Activated CD4-positive, alpha-beta T cell treated with anti-CD3 and anti-CD28 coated beads, Interleukin-2, amount 50 U/mL, for 16 hours (primary cell): ENCODE results near the gene MAD2L1.

ENCODE experiments used
- DNase-seq: peaks from one replicate; pipeline ENCODE4 v3.0.0-alpha.2; 2020

MAD2L1 gene

DNA sequence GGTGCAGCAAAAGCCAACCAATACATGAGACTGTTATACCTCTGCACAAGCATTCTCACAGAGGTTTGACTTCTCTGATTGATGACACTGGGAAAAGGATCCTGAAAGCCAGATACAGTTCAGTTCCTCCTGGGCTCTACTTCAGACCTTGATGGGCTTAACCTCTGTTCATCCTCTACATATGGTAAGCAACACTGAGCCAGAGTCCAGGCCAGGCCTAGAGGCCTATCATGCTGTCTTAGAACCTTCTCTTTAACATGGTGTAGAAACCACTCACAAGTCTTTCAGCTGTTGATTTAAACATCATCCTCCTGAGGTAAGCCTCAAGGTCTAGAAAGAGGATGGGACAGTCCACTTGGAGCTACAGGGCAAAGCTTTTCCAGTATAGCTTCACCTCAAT is 9.2 kb downstream of the MAD2L1 start:
- DNase-seq: no peak

GRCh38 chr4:120056246-120056645 is 10.4 kb downstream of the MAD2L1 start:
- DNase-seq: no peak

DNA sequence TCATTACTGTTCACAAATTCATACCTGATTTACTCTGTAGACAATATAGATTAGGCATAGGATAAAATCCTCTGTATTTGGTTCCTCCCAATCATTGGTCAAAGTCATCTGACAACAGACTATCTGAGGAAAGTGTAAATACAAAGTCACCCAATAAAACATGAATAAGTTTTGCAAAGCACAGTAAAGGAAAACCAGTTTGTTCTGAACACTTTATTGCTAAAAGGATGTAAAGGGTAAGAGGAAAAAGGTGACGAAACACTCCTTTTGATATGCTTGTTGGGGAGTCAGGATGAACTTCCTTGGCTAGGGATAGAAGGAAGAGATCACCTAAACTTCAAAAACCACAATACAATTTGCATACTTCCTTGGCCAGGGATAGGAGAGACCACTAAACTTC is 10.9 kb downstream of the MAD2L1 start:
- DNase-seq: no peak

DNA sequence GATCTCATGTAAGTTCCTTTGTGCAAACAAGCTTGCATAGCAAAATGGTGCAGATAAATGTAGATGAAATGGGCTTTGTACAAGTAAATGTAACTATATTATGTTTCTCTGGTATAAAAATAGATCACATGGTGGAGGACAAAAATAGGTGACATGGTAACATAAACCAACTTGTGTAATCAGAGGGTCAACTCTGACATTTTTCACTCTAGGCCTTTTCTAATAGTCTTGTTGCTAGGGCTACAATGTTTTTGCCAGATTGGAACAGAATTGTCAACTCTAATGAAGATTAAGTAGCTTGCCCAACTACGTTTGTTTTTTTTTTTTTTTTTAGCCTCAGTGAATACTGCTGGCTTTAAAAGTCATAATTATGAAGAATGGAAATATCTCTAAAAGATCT is 11.5 kb downstream of the MAD2L1 start:
- no peak for DNase-seq

DNA sequence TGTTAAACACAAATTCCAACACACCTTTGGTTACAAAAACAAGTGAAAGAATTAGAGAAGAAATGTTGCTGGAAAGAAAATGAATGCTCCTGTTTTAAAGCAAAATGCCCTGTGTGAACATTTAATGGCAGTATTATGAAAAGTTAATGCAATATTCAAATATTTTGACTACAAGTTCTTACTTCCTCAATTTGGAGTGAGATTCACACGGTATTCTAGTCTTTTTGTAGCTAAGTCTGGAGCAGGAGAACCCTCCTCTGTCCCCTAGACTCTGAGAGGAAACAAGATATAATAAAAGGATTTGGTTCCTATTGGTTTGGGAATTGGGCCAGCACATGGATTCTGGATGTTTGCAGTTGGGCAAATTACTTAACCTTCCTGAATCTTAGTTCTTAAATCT is 12.7 kb downstream of the MAD2L1 start:
- no peak for DNase-seq

DNA sequence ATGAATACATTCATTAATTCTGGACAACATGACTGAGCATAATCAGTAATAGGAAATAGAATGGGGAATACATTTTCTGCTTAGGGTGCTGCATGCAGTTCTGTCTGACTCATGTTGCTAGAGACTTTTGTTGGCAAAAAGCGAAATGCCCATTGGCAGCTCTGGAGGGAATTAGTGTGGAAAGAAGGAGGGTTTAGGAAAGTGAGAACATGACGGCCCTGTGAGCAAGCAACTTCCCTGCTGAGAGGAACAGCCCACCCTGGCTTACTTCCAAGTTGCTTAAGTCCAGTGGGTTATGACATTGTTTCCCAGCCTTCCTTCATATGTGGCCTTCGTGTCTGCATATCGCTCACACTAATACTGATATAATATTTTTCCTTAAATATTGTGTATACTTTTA is 13.8 kb downstream of the MAD2L1 start:
- DNase-seq: no peak

DNA sequence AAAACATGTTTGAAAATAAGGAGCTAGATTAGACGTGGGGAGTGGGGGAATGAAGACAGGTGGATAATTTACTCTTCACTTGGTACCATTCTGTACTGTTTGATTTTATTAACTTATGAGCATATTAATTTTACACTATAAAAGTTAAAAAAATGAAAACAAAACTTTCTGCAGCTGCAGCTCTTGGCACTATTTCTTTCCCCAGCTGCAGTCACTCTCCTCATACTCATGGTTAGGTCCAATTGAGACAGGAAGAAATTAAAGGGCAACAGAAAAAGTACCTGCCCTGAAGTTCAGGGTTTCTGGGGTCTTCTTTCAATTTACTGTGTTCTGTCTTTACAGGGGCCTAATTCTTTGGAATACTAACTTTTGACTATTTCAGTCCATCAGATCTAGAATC is 15.4 kb downstream of the MAD2L1 start:
- DNase-seq: no peak

DNA sequence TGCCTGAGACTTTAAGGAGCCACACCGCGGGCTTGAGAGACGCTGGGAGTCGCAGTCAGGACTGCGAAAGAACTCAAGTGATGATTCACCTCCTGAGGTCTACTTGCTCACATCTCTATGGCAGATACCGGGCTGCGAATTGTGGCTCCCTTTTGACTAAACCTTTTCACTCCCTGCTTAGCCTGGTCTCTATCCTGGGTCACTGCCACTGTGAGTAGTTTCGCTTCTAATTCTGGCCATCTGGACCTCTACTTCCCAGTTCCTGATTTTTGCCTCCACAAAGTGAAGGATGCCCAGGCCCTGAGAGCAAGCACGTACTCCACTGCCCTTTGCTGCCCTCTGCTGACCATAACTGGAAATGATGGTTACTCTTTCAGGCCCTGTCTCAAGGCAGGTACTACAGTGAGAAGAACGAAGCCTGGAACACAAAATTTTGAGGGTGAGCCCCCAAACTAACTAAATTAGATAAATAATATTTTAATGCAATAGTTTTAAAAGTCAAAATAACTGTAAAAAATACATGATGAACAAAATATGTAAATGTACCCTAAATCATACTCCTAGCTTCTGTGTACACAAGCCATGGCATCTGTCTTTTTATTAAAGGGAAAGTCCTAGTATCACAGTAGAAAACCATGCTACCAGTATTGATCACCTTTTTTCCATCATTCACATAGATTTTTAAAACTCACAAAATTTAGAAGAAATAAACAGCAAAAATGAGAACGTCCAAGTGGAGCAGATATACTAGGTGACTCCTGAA is 16.7 kb downstream of the MAD2L1 start:
- peak; percentile 74 for DNase-seq

- no peak for DNase-seq
These were observed 22.8 kb downstream of the MAD2L1 start for GRCh38 chr4:120043828-120044227.

DNA sequence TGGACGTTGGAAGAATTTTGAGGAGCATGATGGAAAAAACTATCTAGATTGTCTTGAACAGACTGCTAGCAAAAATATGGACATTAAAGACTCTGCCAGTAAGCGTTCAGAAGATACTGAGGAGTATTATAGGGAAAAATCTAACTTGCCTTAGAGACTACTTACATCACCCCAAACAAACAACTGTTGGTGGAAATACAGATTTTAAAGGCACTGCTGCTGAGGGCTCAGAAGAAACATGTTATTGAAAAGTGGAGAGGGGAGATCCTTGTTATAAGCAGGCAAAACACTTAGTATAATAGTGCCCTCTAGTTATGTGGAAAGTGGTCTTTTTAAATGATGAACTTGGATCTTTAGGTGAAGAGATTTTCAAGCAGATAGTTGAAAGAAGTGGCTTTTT is 29.2 kb downstream of the MAD2L1 start:
- no peak for DNase-seq

GRCh38 chr4:120034913-120035312 is 31.7 kb downstream of the MAD2L1 start:
- DNase-seq: no peak

- no peak for DNase-seq
These were observed 39.8 kb downstream of the MAD2L1 start for GRCh38 chr4:120026853-120027252.

DNA sequence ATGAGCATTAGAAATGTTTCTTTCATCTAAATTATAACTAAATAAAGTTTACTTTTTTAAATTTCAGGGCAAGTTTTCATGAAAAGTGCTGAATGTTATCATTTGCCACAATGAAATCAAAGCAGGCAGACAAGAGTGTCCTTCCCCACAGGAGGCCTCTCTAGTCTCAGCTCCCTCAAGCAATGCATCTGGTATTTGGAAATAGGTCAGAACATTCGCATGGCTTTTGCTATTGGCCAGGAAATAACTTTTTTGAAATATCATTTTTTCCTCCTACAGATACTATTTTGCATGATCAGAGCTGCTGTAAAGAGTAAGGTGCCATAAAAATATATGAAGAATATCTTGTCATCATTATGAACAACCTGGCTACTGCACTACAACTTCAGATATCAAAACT is 41.1 kb downstream of the MAD2L1 start:
- DNase-seq: no peak

GRCh38 chr4:120018786-120019185 is 47.9 kb downstream of the MAD2L1 start:
- DNase-seq: no peak

DNA sequence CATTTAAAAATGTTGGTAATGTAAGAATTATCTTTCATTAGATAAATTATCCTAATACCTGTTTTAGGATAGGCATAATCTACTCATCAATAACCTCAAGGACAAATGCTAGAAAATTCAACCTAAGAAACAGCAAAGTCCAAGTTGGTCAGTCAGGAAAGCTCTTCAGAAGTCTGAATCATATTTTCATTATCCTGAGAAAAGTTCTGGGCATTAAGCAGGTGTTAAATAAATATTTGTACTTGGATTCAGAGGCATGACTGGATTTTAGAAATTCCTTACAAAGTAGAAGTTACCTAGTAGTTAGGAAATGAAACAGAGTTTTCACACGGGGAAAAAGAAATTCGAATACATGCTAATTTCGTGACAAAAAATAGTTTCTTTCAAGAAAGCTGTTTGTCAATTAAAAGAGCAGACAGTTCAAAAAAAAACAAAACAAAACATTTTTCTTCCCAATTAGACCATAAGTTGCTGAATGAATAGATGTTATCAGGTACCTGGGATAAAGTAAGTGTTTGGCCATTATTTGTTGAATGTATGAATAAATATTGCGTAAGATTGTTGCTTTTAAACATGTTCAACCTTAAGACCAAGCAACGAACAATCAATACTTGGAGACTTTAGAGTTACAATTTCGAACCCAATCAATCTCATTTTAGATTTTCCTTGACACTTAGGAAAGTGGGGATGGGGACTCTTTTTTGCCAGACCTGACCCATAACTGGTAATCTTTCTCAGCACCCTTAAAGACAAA is 48.5 kb downstream of the MAD2L1 start:
- DNase-seq: no peak

GRCh38 chr4:120011725-120012124 is 54.9 kb downstream of the MAD2L1 start:
- DNase-seq: no peak

- no peak for DNase-seq
These were observed 56.0 kb downstream of the MAD2L1 start for GRCh38 chr4:120010646-120011045.

DNA sequence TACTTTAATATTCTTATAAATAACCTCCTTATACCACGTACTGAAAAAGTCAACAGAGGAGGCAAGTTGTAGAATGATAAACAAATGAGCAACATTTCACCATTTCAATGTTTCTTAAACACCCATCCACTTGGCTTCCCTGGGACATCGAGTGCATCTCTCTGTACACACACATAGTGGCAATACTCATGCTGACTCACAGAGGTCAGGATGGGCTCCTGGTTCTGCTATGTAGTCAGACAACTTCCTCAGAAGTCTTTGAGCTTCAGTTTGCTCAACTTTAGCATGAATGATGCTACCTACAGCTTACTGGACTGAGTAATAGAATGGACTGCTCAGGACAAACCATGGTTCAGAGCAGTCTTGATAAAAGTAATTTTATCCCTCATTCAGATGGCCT is 56.9 kb downstream of the MAD2L1 start:
- no peak for DNase-seq

GRCh38 chr4:120008957-120009356 is 57.7 kb downstream of the MAD2L1 start:
- DNase-seq: no peak

DNA sequence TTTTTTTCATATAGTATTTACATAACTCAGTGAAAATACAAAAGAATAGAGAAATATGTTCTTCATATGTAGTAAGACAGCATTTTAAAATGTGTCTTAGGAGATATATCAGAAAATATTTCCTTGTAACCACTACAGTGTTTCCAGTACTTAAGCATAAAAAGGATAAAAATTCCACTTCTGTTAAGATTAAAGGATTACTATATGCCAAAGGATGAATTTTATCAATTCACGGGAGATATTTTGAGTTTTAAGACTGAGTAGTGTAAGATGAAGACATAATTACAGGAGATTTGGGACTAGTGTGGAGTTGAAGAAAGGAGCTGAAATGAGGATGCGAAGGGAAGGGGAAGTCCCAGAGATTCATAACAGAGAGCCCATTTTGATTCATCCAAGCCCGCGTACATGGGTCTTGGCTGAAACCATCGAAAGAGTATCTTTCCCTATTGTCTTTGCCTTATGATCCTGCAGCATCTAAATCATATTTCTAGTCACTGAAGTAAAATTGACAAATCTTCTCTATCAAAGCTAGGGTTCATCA is 58.7 kb downstream of the MAD2L1 start:
- no peak for DNase-seq

GRCh38 chr4:120007191-120007871 is 59.3 kb downstream of the MAD2L1 start:
- DNase-seq: no peak
